ENCODE data around the gene COL19A1.
A peak's percentile ranks its signal among the peaks of the same experiment; 100 is the strongest.

COL19A1 gene

GRCh38 chr6:70072540-70073179, 206.3 kb downstream of the COL19A1 start:
- no peak for DNase-seq

- no peak for DNase-seq
Observed at GRCh38 chr6:70073637-70074036, 207.3 kb downstream of the COL19A1 start.

GRCh38 chr6:70079241-70079640, 212.9 kb downstream of the COL19A1 start:
- no peak for DNase-seq

- peak; percentile 4 for DNase-seq
Observed at GRCh38 chr6:70080443-70081070, 214.2 kb downstream of the COL19A1 start.

GRCh38 chr6:70082830-70083229, 216.5 kb downstream of the COL19A1 start:
- DNase-seq = no peak

- no peak for DNase-seq
Observed at GRCh38 chr6:70086806-70087205, 220.4 kb downstream of the COL19A1 start.

- no peak for DNase-seq
Observed at GRCh38 chr6:70094156-70094555, 227.8 kb downstream of the COL19A1 start.

GRCh38 chr6:70099732-70100131, 233.4 kb downstream of the COL19A1 start:
- DNase-seq = no peak

- DNase-seq = no peak
Observed at GRCh38 chr6:70103798-70104197, 237.4 kb downstream of the COL19A1 start.

- peak; percentile 56 for DNase-seq
Observed at GRCh38 chr6:70107852-70108629, 241.7 kb downstream of the COL19A1 start.

GRCh38 chr6:70110126-70111022, 244.0 kb downstream of the COL19A1 start:
- peak; percentile 78 for DNase-seq

- DNase-seq = no peak
Observed at GRCh38 chr6:70111737-70112136, 245.4 kb downstream of the COL19A1 start.

GRCh38 chr6:70112716-70113115, 246.4 kb downstream of the COL19A1 start:
- DNase-seq = no peak

GRCh38 chr6:70113171-70113570, 246.8 kb downstream of the COL19A1 start:
- DNase-seq = no peak

GRCh38 chr6:70118670-70119069, 252.3 kb downstream of the COL19A1 start:
- DNase-seq = no peak

- DNase-seq = no peak
Observed at GRCh38 chr6:70119218-70119835, 253.0 kb downstream of the COL19A1 start.

GRCh38 chr6:70124443-70124842, 258.1 kb downstream of the COL19A1 start:
- no peak for DNase-seq

GRCh38 chr6:70124882-70125545, 258.7 kb downstream of the COL19A1 start:
- DNase-seq = peak; percentile 83

GRCh38 chr6:70125602-70126001, 259.2 kb downstream of the COL19A1 start:
- DNase-seq = no peak

GRCh38 chr6:70129341-70129740, 263.0 kb downstream of the COL19A1 start:
- no peak for DNase-seq

GRCh38 chr6:70130865-70131264, 264.5 kb downstream of the COL19A1 start:
- no peak for DNase-seq

GRCh38 chr6:70131528-70131927, 265.2 kb downstream of the COL19A1 start:
- peak; percentile 53 for DNase-seq

Data from fibroblast of upper back skin (primary cell).